HG02885 (cell line): ENCODE results near the gene AREL1.
"Not testable (repeated sequence)": the region's sequence is repeated elsewhere in the genome, so short reads cannot be mapped to it uniquely, and the experiment has no call there.

Experiments used
- ATAC-seq: cut with Tn5 transposase; IDR thresholded peaks from one replicate; pipeline ENCODE4 v1.9.1; 2021; ENCODE audit warnings: mild to moderate bottlenecking; ENCODE audit not compliant: unreplicated experiment, poor library complexity

Gene AREL1, protein sequence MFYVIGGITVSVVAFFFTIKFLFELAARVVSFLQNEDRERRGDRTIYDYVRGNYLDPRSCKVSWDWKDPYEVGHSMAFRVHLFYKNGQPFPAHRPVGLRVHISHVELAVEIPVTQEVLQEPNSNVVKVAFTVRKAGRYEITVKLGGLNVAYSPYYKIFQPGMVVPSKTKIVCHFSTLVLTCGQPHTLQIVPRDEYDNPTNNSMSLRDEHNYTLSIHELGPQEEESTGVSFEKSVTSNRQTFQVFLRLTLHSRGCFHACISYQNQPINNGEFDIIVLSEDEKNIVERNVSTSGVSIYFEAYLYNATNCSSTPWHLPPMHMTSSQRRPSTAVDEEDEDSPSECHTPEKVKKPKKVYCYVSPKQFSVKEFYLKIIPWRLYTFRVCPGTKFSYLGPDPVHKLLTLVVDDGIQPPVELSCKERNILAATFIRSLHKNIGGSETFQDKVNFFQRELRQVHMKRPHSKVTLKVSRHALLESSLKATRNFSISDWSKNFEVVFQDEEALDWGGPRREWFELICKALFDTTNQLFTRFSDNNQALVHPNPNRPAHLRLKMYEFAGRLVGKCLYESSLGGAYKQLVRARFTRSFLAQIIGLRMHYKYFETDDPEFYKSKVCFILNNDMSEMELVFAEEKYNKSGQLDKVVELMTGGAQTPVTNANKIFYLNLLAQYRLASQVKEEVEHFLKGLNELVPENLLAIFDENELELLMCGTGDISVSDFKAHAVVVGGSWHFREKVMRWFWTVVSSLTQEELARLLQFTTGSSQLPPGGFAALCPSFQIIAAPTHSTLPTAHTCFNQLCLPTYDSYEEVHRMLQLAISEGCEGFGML

GRCh38 chr14:74712499-74713394 lies at the start of gene AREL1, which contains the start of gene FCF1:
TSS of gene AREL1 (minus strand) at chr14:74713080. CDS start at chr14:74685615, 27,465 bp downstream.
TSS of gene FCF1 (plus strand) at chr14:74713144. CDS start at chr14:74713198, 54 bp downstream.
- ATAC-seq, result peak; percentile 96

DNA sequence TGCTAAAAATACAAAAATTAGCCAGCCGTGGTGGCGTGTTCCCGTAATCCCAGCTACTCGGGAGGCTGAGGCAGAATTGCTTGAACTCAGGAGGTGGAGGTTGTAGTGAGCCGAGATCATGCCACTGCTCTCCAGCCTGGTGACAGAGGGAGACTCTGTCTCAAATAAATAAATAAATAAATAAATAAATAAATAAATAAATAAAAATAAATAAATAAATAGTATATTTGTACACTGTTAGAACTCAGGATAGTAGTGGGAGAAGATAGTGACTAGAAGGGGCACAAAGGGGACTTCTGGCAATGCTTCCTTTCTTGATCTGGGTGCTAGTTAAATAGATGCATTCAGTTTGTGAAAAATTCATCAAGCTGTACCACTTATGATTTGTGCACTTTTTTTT lies 45.6 kb upstream of the AREL1 start:
- ATAC-seq, result not testable (repeated sequence)

DNA sequence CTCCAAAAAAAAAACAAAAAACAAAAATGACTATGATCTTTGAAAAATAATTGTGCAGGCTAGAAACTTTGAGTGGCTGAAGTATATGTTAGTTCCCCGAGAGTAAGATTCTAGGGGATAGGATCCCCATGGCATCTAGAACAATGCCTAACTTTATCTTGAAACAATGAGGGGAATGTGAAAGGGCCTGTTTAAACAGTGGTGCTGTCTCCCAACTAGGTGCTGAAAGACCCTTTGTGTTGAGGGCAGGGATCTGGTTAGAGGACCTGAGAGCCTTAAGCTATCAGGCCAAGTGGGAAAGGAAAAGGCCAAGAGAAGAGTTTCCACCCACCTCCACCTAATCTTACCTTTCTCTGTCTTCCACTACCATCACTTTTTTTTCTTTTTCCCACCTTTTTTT lies 43.4 kb upstream of the AREL1 start:
- no peak for ATAC-seq

- ATAC-seq, result no peak
Measured at GRCh38 chr14:74754899-74755298, 42.0 kb upstream of the AREL1 start.

DNA sequence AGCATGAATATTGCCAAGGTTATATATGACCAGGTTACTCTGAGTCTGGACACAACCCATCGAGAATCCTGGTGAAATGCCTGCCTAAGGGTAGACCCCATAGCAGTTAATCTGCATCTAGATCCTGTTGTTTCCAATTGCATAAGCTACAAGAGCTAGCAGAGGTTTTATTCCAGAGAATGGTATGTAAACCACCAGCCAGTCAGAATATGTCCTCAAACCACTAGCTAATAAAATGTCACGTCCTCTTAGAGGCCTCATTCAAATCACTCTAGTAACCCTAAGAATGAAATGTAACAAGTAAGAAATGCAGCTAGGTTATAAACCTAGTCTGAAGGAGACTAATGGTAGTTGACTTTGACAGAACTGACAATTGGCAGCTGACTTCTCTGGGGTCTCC lies 41.3 kb upstream of the AREL1 start:
- ATAC-seq, result no peak

- ATAC-seq, result no peak
Measured at GRCh38 chr14:74747237-74747636, 34.4 kb upstream of the AREL1 start.

DNA sequence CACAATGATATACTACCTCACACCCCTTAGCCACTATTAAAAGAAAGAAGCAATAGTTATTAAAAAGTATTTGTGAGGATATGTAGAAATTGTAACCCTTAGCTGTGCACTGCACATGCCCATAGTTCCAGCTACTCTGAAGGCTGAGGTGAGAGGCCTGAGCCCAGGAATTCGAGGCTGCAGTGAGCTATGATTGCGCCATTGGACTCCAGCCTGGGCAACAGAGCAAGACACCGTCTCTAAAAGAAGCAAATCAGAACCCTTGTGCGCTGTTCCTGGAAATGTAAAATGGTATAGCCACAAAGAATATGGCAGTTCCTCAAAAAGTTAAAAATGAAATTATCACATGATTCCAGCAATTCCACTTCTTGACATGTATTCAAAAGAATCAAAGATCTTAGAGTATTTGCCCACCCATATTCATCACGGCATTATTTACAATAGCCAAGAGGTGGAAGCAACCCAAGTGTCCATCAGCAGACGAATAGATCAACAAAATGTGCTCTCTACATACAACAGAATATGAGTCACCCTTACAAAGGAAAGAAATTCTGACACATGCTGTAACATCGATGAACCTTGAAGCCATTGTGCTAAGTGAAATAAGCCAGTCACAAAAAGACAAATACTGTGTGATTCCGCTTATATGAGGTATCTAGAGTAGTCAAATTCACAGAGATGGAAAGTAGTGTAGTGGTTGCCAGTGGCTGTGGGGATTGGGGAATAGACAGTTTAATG lies 26.6 kb upstream of the AREL1 start:
- ATAC-seq, result no peak

DNA sequence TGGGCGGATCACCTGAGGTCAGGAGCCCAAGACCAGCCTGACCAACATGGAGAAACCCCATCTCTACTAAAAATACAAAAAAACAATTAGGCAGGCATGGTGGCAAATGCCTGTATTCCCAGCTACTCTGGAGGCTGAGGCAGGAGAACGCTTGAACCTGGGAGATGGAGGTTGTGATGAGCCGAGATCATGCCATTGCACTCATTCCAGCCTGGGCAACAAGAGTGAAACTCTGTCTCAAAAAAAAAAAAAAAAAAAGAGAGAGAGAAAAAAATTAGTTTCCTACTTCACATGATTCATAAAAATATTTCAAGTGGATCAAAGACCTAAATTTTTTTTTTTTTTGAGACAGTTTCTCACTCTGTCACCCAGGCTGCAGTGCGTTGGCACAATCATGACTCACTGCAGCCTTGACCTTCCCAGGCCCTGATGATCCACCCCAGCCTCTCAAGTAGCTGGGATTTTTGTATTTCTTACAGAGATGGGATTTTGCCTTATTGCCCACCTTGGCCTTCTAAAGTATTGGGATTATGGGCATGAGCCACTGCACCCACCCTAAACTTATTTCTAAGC lies 25.0 kb upstream of the AREL1 start:
- ATAC-seq, result no peak

- ATAC-seq, result no peak
Measured at GRCh38 chr14:74735125-74735524, 22.2 kb upstream of the AREL1 start.

DNA sequence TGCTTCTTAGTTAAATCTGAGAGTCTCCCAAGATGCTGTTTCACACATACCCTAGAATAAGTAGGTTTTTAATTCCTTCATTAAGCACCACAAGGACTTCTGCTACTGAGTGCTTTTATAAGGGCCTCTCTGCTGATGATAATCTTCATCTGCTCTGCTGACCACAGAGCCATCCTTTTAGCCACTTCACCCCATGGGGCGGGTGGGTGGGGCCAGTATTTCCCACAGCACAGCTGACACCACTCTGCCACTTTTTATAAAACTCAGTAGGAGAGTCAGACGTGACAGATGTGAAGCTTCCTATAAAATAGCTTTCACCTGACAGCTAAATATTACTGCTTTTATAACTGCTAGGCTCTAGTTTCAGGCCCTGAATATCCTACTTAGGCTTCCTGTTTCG lies 20.3 kb upstream of the AREL1 start:
- ATAC-seq, result no peak

DNA sequence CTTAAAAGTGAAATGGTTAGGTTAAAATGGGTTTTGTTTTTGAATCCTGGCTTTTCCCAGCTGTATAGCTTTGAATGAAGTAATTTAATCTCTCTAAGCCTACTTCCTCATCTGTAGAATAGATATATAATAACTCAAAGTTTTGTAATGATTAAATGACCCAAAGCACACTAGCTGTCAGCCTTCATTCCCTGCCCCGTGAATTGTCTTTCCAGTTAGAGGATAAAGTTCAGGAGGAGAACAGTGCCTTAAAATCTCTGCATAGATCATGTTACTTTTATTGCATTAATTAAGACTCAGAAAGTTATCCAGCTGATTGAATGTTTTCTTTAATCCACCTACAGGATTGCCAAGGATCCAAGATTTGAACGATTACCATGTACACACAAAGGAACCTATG lies 19.5 kb upstream of the AREL1 start:
- ATAC-seq, result no peak

DNA sequence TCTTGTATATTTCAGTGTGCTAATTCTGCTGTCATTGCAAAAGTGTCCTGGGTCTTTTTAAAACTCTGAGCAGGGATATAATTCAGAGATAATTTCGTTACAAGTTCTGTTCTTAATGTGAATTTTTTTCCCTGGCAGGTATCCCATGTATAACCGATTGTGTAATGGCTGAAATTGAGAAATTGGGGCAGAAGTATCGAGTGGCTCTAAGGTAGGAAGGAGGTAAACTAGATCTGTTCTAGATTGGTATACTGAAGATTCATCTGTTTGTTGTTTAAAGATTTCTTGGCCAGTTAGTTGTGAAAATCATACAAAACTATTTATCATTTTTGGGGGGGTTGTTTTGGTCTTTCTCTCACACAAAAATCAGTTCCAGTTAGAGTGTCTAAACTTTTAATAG lies 10.3 kb upstream of the AREL1 start:
- no peak for ATAC-seq

- ATAC-seq, result no peak
Measured at GRCh38 chr14:74720526-74720925, 7.6 kb upstream of the AREL1 start.

- ATAC-seq, result no peak
Measured at GRCh38 chr14:74713395-74713735, 485 bp upstream of the AREL1 start.

DNA sequence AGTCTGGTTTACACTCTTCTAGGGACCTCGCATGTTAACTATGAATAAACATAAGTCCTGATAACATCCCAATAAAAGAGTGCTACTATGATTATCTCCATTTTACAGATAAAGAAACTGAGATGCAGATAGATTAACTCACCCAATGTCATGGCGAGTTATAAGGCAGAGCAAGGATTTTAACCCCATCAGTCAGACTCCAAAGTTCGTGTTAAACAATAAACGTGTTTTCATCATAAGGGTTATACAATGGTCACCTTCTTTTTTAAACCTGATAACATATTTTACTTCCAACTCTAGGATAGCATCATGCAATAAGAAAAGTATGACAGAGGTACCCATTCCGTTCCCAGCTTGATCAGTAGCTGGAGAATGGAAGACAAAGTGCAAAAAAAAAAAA lies 1.2 kb downstream of the AREL1 start:
- ATAC-seq, result no peak

GRCh38 chr14:74710480-74710879 lies 2.4 kb downstream of the AREL1 start:
- ATAC-seq, result no peak

DNA sequence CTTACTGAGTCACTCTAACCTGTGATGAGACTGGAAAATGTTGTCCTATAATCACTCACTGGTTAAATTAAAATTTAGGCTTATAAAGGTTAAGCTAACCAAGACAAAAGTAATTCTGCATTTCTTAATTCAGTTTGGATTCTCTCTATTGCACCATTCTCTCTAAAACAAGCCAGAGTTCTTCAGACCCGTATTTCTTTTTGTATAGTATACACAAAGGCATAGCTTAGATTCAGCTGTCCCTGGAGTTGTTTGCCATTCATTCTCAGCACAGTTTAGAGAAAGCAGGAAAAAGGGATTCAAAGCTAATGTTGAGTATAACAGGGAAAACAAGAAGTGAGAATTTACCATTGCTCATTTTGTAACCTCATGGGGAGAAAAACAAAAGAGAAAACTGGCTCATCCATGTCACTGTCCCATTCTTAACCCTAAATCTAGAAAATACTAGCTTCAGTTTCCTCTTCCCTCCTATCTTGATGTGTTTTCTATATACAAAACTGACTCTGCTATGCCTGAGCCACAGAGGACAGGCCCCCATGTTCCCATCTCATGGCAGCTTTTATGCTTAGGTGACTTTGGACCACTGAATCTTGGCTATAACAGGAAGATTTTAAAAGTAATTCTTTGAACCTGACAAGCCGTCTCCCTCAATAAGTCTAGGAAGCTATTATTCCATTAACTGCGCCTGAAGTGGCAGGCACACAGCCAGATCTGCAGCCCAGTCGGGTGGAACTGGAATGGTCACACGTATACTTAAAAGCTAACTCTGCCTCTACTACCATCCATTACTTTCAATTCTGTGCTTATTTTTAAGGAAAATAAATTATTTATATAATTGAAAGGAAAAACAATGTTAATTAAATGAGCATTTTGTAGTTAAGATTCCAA lies 7.0 kb downstream of the AREL1 start:
- ATAC-seq, result no peak

DNA sequence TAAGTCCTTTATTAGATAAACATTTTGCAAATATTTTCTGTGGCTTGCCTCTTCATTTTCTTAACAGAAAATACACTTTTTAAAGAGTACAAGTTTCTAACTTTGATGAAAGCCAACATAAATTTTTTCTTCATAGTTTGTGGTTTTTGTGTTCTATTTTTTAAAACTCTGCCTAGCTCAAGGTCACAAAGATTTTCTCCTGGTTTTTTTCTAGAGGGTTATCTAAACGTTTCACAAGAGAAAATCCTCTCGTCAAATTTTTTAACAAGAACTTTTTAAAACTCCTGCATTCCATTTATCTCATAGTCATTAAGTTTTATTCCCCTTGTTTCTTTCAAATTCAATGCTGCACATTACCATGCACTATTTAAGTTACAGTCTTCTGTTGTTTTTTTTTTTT lies 8.2 kb downstream of the AREL1 start:
- no peak for ATAC-seq

- ATAC-seq, result no peak
Measured at GRCh38 chr14:74703043-74703442, 9.8 kb downstream of the AREL1 start.
